ENCODE data around the gene ANKRD29.

ANKRD29 gene

GRCh38 chr18:23662309-23663263 lies at the start of gene ANKRD29:
ANKRD29 (minus strand) TSS chr18:23662911; CDS start chr18:23662730, 181 bp downstream.
- DNase-seq: peak; percentile 34

GRCh38 chr18:23712445-23712844 lies 49.7 kb upstream of the ANKRD29 start:
- no peak for DNase-seq

GRCh38 chr18:23711426-23711825 lies 48.7 kb upstream of the ANKRD29 start:
- DNase-seq: no peak

GRCh38 chr18:23710946-23711345 lies 48.2 kb upstream of the ANKRD29 start:
- DNase-seq: no peak

GRCh38 chr18:23710068-23710527 lies 47.4 kb upstream of the ANKRD29 start:
- no peak for DNase-seq

- no peak for DNase-seq
Observed at GRCh38 chr18:23706971-23707640, 44.4 kb upstream of the ANKRD29 start.

- DNase-seq: no peak
Observed at GRCh38 chr18:23704806-23705205, 42.1 kb upstream of the ANKRD29 start.

- DNase-seq: no peak
Observed at GRCh38 chr18:23703987-23704384, 41.3 kb upstream of the ANKRD29 start.

- DNase-seq: peak; percentile 33
Observed at GRCh38 chr18:23703057-23703986, 40.6 kb upstream of the ANKRD29 start.

GRCh38 chr18:23702606-23703005 lies 39.9 kb upstream of the ANKRD29 start:
- no peak for DNase-seq

- DNase-seq: no peak
Observed at GRCh38 chr18:23701544-23702064, 38.9 kb upstream of the ANKRD29 start.

- no peak for DNase-seq
Observed at GRCh38 chr18:23701017-23701416, 38.3 kb upstream of the ANKRD29 start.

- no peak for DNase-seq
Observed at GRCh38 chr18:23694637-23695430, 32.1 kb upstream of the ANKRD29 start.

GRCh38 chr18:23693846-23694245 lies 31.1 kb upstream of the ANKRD29 start:
- DNase-seq: no peak

- no peak for DNase-seq
Observed at GRCh38 chr18:23690505-23691068, 27.9 kb upstream of the ANKRD29 start.

GRCh38 chr18:23689616-23690504 lies 27.1 kb upstream of the ANKRD29 start:
- DNase-seq: no peak

- DNase-seq: peak; percentile 54
Observed at GRCh38 chr18:23689031-23689615, 26.4 kb upstream of the ANKRD29 start, which contains the start of gene LAMA3. LAMA3 (plus strand) TSS chr18:23689453; CDS start chr18:23689684, 231 bp downstream.

GRCh38 chr18:23688528-23688927 lies 25.8 kb upstream of the ANKRD29 start:
- DNase-seq: no peak

- no peak for DNase-seq
Observed at GRCh38 chr18:23684515-23685197, 21.9 kb upstream of the ANKRD29 start.
